NCI-H82 treated with DMSO at 0.1 percent for 48 hours (cell line): ENCODE results near the gene FDXR.
A peak's percentile ranks its signal among the peaks of the same experiment; 100 is the strongest.
"Not testable (repeated sequence)": the region's sequence is repeated elsewhere in the genome, so short reads cannot be mapped to it uniquely, and the experiment has no call there.

Source experiments
- DNase-seq: peaks from one replicate; lab custom pipeline; 2025; ENCODE audit not compliant: unreplicated experiment; lab: John Stamatoyannopoulos, UW

Gene FDXR

DNA sequence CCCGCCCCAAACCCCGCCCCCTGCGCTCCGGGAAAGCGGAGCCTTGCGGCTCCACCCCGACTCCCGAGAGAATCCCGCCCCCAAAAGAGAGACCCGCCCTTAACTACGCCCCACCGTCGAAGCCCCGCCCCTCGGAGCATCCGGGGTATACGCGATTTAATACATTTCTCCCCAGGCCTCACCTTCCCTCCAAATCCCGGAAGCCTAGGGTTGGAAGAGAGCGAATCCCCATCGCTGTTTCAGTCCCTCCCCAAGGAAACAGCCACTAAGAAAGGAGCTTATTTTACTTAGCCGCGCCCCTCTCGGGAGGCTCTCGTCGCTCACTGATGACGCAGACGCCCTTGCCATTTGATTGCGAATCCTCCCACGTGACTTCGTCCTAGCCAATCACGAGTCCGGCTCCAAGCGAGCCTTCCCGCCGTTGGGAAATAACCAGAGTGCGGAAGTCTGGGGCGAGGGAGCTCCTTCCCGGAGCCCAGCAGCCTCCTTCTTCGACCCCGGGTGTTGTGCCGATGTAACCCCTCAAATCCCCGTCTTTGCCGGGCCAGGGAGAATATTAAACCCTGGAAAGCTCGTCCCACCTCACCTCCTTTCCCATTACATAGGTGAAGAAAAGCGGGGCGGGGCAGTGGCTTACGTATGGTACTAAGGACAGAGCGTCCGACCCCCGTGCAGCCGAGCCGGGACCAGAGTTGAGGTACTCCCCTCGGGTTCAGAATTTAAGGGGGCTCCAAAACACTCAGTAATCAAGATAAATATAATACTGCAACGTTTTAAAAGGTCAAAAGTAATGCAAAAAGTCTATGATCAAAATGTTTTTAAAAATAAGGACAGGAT, 461 bp upstream of the FDXR start:
- peak; percentile 100 for DNase-seq

GRCh38 chr17:74871356-74872076, 1.3 kb downstream of the FDXR start:
- no peak for DNase-seq

DNA sequence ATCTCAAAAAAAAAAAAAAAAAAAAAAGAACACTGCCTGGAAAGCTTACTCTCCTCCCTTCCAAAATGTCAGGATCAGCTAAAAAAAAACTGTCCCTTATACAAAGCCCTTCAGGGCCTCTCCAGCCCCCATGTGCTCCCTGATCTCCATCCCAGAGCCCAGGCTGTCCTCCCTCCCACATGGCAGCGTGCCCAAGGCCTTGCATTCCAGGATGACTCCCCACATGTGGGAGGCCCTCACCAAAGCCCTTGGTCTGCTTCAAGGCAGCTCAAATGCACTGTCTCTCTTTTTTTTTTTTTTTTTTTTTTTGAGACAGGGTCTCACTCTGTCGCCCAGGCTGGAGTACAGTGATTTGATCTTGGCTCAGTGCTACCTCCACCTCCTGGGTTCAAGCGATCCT, 2.3 kb downstream of the FDXR start:
- no peak for DNase-seq

- DNase-seq, result not testable (repeated sequence)
Measured at GRCh38 chr17:74870028-74870427, 2.8 kb downstream of the FDXR start.

- no peak for DNase-seq
Measured at GRCh38 chr17:74868908-74869255, 3.9 kb downstream of the FDXR start.

DNA sequence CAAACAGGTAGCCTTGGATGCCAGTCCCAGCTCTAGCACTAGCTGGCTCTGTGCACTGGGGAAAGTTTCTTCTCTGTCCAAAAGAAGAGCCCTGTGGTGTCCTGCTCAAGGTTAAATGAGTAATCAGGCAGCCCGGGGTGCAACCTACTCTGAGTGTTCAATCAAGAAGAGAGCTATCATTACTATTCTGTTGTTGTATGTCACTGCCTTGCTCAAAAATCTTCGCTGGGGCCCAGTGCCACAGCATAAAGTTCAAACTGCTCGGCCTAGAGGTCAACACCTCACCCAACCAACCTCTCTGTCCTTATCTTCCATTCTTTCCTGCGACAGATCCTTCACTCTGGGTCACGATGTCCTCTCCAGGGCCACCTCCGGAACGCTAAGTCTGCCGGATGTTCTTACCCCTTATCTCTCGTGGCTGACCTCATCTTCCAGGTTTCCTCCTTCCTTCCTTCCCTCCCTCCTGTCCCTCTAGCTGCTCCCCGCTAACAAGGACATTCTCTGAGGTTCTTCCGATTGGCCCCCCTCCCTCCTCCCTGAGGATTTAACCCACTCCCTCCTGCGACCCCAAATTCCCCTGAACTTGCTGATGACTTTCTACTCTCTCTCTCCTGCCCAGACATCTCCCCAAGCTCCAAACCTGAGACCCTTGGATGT, 4.4 kb downstream of the FDXR start:
- DNase-seq, result no peak

DNA sequence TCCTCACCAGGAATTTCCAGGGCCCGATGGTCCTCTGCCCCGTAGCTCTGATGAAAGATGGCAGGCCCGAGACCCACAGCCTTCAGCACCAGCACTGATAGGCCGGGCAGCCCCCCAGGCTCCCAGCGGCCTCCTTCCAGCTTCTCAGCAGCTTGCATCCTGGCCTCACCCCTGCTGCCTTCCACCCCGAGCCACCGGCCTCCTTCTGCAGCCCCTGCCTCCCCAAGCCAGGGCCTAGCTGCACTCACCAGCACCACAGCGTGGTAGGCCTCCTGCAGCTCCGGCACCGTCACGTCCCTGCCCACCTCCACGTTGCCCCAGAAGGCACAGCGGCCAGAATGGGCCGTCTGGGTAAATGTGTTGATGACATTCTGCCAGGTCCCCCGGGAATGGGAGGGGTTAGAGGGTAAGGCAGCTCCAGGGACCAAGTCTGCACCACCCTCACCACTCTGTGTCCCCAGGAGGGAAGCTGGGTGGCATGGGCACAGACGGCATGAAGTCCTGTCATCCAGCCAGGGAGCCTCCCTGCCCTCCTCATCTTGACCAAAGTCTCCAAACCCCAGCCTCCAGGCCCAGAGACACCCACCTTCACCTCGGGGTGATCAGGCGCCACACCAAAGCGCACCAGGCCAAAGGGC, 6.5 kb downstream of the FDXR start:
- DNase-seq, result no peak

DNA sequence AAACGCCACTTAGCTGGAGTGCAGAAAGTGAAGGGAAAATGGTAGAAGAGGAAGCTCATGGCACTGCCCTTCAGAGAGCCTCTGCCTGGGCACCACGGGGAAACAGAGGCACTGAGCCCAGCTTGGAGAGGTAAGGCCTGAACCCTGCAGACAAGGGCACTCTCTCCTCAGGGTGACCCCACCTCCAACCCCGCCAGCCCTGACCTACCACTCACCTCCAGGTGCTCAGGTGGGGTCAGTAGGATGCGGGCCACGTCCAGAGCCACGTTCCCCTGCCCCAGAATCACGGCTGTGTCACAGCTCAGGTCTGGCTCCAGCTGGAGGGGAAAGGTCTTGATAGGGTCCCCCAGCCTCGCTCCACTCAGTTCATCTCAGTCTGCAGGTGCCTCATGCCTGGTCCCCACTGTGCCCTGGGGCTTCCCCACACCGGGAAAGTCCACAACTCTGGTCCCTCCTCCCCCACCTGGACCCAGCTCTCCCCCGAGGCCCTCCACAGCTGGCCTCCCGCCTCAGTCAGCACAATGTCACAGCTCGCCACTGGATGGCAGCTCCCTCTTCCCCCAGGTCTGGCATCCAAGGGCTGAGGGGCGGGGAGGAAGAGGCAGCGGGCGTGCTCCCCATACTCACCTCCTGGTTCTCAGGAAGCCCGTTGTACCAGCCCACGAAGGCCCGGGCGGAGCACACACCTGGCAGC, 7.1 kb downstream of the FDXR start:
- DNase-seq, result no peak

GRCh38 chr17:74864866-74865395, 7.9 kb downstream of the FDXR start:
- peak; percentile 13 for DNase-seq

GRCh38 chr17:74864297-74864865, 8.4 kb downstream of the FDXR start:
- no peak for DNase-seq

DNA sequence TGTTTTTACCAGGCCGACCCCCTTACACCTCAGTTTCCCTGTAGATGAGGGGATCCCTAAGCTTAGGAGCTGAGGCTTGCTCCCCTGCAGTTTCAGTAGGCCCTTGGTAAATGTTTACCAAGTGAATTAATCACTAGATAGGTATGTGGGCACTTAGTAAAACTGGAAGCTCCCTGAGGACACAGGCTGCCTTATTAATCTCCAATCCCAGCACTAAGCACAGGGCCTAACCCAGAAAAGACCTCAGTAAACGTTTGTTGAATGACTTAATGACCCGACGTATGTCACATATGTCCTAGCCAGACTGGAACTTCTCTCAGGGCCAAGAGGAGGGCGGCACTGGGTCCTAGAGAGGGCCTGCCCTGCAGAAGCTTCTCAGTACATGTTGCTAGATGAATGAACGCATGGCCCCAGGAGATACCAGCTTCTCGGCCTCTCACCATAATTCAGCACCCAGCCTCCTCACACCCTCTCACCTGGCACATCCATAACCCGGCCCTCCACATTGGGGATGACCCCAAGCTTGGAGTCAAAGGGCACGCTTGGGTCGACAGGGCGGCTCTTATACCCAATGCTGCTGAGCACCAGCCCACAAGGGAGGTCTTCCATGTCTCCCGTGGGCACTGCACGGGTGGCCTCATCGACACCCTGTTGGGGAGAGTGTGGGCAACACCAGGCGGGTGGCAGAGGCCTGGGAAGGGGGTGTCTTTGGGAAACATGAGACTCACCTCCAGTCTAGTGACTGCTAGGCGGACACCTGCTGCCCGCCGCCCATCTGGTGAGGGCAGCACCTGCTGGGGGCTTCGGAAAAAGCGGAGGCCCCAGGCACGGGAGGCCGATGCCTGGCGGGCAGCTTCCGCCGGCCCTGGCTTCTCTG, 9.1 kb downstream of the FDXR start:
- DNase-seq, result no peak

GRCh38 chr17:74862919-74863318, 9.9 kb downstream of the FDXR start:
- DNase-seq, result no peak

GRCh38 chr17:74862108-74862901, 10.5 kb downstream of the FDXR start:
- DNase-seq, result peak; percentile 22

- no peak for DNase-seq
Measured at GRCh38 chr17:74861662-74862107, 11.1 kb downstream of the FDXR start.

DNA sequence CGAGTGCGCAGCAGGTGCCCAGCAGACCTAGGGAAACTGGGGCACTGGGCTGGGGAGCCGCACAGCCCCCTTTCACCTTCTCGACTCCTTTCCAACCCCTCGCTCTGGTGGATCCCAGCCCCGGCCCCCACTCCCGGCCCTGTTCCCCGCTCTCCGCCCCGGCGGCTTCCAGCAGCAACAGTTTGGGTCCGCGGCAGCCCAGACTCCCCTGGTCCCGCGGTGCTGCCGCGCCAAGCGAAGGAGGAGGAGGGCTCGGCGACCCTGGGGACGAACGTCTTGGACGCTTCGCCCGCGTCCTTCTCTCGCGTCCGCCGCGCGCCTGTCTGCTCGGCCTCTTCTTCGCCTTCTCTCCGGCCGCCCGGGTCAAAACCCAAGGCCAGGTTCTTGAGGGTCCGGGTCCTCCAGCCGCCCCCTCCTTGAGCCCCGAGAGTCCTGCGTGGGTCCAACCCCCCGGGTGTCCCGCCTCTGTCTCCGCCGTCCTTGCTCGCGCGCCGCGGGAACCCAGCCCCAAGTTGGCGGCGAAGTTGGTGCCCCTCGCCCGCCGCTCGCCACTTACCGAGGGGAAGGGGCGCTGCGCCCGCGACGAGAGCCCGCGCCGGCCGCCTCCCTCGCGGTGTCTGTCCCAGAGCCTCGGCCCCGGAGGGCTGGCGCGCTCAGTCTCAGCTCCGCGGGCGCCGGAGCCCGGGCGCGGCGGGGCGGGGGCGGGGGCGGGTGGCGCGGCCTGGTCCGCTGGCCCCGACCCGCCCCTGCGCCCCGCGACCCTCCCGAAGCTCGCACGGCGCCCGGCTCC, 11.7 kb downstream of the FDXR start:
- DNase-seq, result no peak

DNA sequence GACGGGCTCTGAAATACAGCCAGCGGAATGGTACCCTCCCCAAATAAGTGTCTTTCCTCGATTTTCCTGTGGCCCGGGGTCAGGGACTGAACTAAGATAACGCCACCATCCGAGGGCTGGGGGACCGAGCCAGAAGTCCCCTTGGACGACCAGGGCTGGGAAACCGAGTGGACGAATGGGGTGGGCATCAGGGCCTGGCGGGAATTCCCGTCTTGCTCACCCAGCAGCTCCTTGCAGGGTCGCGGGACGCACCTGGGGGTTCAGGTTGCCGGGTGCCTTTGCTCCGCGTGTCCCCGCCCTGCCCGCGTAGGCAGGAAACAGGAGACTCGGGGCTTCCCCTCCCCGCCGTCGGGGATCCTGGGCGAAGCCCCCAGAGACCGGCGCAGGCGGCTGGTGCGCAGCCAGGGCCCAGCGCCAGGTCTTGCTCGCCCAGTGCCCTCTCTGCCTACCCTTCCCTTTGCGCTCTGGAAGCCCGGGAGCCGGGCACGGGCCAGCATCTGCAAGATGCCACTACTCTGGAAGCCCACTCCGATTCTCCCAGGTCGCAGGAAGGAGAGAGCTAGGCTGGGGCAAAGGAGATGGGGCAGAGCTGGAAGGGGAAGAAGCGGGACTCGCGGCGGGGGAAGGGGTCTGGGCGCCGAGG, 12.4 kb downstream of the FDXR start:
- no peak for DNase-seq
